B cell (primary cell): ENCODE measurements around the gene GHR. TPM values are rescaled to one million over a fixed set of nuclear protein-coding genes. Genes with fewer than 3 reads are reported as not detected.

ENCODE experiments used
- ATAC-seq: fragments of 200-7000 bp; cut with Tn5 transposase; one replicate; pipeline ENCODE4 v1.10.0; 2021; ENCODE audit warnings: low read depth, mild to moderate bottlenecking, moderate number of reproducible peaks, moderate library complexity
- CTCF ChIA-PET: fragments of 350-600 bp; sonication (Branson Sonifier 250); formaldehyde crosslinking; loops from one replicate; lab custom pipeline; 2021; ENCODE audit warnings: antibody characterized with exemption, inconsistent platforms; lab: Charles Lee
- POLR2A ChIA-PET: fragments of 350-600 bp; sonication (Branson Sonifier 250); formaldehyde crosslinking; loops from one replicate; lab custom pipeline; 2021; ENCODE audit warnings: antibody characterized with exemption; lab: Charles Lee
- DNase-seq: peaks from one replicate; pipeline ENCODE4 v3.0.0; 2013
- H2AFZ ChIP-seq: 2 replicates; pipeline ENCODE4 v1.6.1; 2012; ENCODE audit warnings: mild to moderate bottlenecking, low read depth, low read length; ENCODE audit not compliant: insufficient read depth, poor library complexity, severe bottlenecking
- H3K27ac ChIP-seq, 2 donors: 1 replicate in 1 of 2; 2 replicates in 1 of 2; pipeline ENCODE4 v1.5.1; 2012 to 2013; ENCODE audit warnings: low read length in 2 of 2, mild to moderate bottlenecking in 2 of 2, moderate library complexity in 1 of 2
- H3K27me3 ChIP-seq, 4 experiments: fragments of 200-600 bp in 1 of 4; sonication (generic) in 1 of 4; replicated peaks in 1 of 4; 1 replicate in 2 of 4; 2 replicates in 2 of 4; pipeline versions ENCODE4 v1.6.1 to v1.7.0; 2013 to 2016; ENCODE audit warnings: low read length in 3 of 4, mild to moderate bottlenecking in 2 of 4, mixed read lengths in 1 of 4, moderate library complexity in 1 of 4; ENCODE audit not compliant: insufficient read depth in 4 of 4, control insufficient read depth in 3 of 4; ENCODE audit errors: control extremely low read depth in 1 of 4
- H3K36me3 ChIP-seq, 2 experiments: replicated peaks in 1 of 2; 1 replicate in 1 of 2; 2 replicates in 1 of 2; pipeline versions ENCODE4 v1.6.1 to v1.7.1; 2013; ENCODE audit warnings: low read length in 1 of 2; ENCODE audit not compliant: insufficient read depth in 2 of 2, control insufficient read depth in 1 of 2; ENCODE audit errors: control extremely low read depth in 1 of 2, extremely low read depth in 1 of 2
- H3K4me1 ChIP-seq, 2 donors: fragments of 200-600 bp in 1 of 2; sonication (generic) in 1 of 2; 1 replicate in 1 of 2; 2 replicates in 1 of 2; pipeline versions ENCODE4 v1.5.1 to v1.6.1; 2013 to 2017; ENCODE audit warnings: low read length in 2 of 2; ENCODE audit not compliant: control insufficient read depth in 2 of 2, insufficient read depth in 2 of 2
- H3K4me2 ChIP-seq: replicated peaks from 2 replicates; pipeline ENCODE3; 2012; ENCODE audit warnings: mild to moderate bottlenecking, low read depth, low read length; ENCODE audit not compliant: poor library complexity, severe bottlenecking
- H3K4me3 ChIP-seq, 5 experiments: fragments of 200-600 bp in 1 of 5; sonication (generic) in 1 of 5; 1 replicate in 3 of 5; 2 replicates in 2 of 5; pipeline versions ENCODE4 v1.5.1 to v1.7.0; 2011 to 2016; ENCODE audit warnings: low read length in 4 of 5, mild to moderate bottlenecking in 4 of 5, low read depth in 2 of 5, control low read depth in 1 of 5, moderate library complexity in 1 of 5; ENCODE audit not compliant: insufficient read depth in 1 of 5; ENCODE audit errors: control extremely low read depth in 1 of 5, extremely low read depth in 1 of 5
- H3K79me2 ChIP-seq: fragments of 200-600 bp; sonication (generic); one replicate; pipeline ENCODE4 v1.6.0; 2016; ENCODE audit warnings: low read length; ENCODE audit not compliant: control insufficient read depth, insufficient read depth
- H3K9ac ChIP-seq: fragments of 200-600 bp; sonication (generic); 2 replicates; pipeline ENCODE4 v1.6.1; 2017; ENCODE audit warnings: mild to moderate bottlenecking, low read length, moderate library complexity
- H3K9me3 ChIP-seq, 3 donors: one replicate each; pipeline versions ENCODE4 v1.6.1 to v1.7.1; 2013; ENCODE audit warnings: low read length in 2 of 3; ENCODE audit not compliant: control insufficient read depth in 2 of 3, insufficient read depth in 1 of 3; ENCODE audit errors: control extremely low read depth in 1 of 3
- H4K20me1 ChIP-seq: 2 replicates; pipeline ENCODE4 v1.6.0; 2012; ENCODE audit warnings: mild to moderate bottlenecking, low read length; ENCODE audit not compliant: insufficient read depth, control insufficient read depth, poor library complexity, severe bottlenecking
- H3K27ac Mint-ChIP-seq: one replicate; pipeline ENCODE4 v1.8.0; 2021; ENCODE audit warnings: mixed read lengths
- H3K27me3 Mint-ChIP-seq: one replicate; pipeline ENCODE4 v1.8.0; 2021; ENCODE audit warnings: mixed read lengths
- H3K4me1 Mint-ChIP-seq: one replicate; pipeline ENCODE4 v1.8.0; 2021; ENCODE audit warnings: mixed read lengths
- H3K4me3 Mint-ChIP-seq: one replicate; pipeline ENCODE4 v1.8.0; 2021; ENCODE audit warnings: mixed read lengths
- H3K9me3 Mint-ChIP-seq: one replicate; pipeline ENCODE4 v1.8.0; 2022; ENCODE audit warnings: mixed read lengths; ENCODE audit not compliant: insufficient read depth
- EZH2 ChIP-seq: IDR thresholded peaks from 2 replicates; pipeline ENCODE4 v1.6.1; 2012; ENCODE audit warnings: borderline replicate concordance, low read depth, mild to moderate bottlenecking, moderate library complexity, low read length; ENCODE audit not compliant: insufficient read depth, poor library complexity, severe bottlenecking
- WGBS: methylation state at CpG from one replicate; pipeline ENCODE4 v1.1.5; 2013; ENCODE audit warnings: missing lambda C conversion rate; ENCODE audit not compliant: insufficient coverage; 5-methylcytosine and 5-hydroxymethylcytosine counted together
- intact Hi-C: fragments of 100-400 bp; cut with micrococcal nuclease; formaldehyde crosslinking; loops from one replicate; pipeline ENCODE4 v1.10.0; 2022
- polyA plus RNA-seq: library from polyadenylated mRNA; depleted of rRNA; stranded (reverse); fragments of >200 nt; gene quantifications from 2 replicates; pipeline ENCODE4 v1.2.3, GENCODE V29; 2012
- total RNA-seq, 2 donors: library from RNA; stranded (reverse); fragments of 120-200 nt in 1 of 2; gene quantifications; 1 replicate in 1 of 2; 2 replicates in 1 of 2; pipeline versions ENCODE4 v1.2.3 to v1.2.4, GENCODE V29; 2013 to 2022
- TF ChIP-seq, protein P1 (sequence below): fragments of 200-600 bp; IDR thresholded peaks from one replicate; pipeline ENCODE4 v1.8.0; 2022; ENCODE audit warnings: antibody characterized with exemption, mild to moderate bottlenecking

The GHR gene
- total and polyA plus RNA-seq, 2 donors (not counting 1 experiment from before 2014, with no cell fraction given), result not detected

DNA sequence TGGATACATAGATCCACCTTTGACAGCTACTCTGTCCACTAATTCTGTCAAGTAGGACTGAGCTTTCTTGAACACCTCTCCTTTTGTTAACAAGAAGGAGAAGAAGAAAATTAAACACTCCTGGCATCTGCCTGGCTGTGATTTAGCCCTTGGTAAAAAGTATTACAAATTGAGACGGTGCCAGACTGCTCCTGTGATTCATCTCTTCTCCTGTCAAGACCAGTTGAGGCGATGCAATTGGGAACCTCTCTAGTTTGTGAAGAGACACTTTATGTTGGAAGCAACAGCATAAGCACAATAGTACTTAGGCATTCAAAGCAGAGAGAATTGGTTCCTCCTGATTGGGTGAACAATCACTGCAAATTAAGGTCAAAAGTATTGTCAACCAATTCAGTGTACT, 72.7 kb downstream of the GHR start:
- no peaks in the 10 kb centered on the region for H3K4me1 Mint-ChIP-seq
- Histone ChIP-seq H3K27ac (no peak overlapping the region), H3K4me3 (no peak overlapping the region), H3K4me1 (no peaks in the 10 kb centered on the region), H2AFZ (no peak overlapping the region), H3K9ac (no peak overlapping the region), H4K20me1 (no peaks in the 10 kb centered on the region), H3K79me2 (no peaks in the 10 kb centered on the region), H3K36me3 (no peaks in the 10 kb centered on the region), H3K4me2 (no peak overlapping the region), H3K9me3 (no peaks in the 10 kb centered on the region), H3K27me3 (no peaks in the 10 kb centered on the region)
- CTCF ChIA-PET, result no interaction called here
- no peak overlapping the region for H3K4me3 Mint-ChIP-seq
- intact Hi-C loops, result no loop called here
- WGBS, result 80% methylated on average over 1 of the region's 2 CpGs
- DNase-seq (no peak), ATAC-seq (no peak)
- POLR2A ChIA-PET, result no interaction called here
- TF ChIP-seq, protein P1, sequence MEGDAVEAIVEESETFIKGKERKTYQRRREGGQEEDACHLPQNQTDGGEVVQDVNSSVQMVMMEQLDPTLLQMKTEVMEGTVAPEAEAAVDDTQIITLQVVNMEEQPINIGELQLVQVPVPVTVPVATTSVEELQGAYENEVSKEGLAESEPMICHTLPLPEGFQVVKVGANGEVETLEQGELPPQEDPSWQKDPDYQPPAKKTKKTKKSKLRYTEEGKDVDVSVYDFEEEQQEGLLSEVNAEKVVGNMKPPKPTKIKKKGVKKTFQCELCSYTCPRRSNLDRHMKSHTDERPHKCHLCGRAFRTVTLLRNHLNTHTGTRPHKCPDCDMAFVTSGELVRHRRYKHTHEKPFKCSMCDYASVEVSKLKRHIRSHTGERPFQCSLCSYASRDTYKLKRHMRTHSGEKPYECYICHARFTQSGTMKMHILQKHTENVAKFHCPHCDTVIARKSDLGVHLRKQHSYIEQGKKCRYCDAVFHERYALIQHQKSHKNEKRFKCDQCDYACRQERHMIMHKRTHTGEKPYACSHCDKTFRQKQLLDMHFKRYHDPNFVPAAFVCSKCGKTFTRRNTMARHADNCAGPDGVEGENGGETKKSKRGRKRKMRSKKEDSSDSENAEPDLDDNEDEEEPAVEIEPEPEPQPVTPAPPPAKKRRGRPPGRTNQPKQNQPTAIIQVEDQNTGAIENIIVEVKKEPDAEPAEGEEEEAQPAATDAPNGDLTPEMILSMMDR, result no peak
- H3K27me3 Mint-ChIP-seq, result no peaks in the 10 kb centered on the region
- no peaks in the 10 kb centered on the region for H3K9me3 Mint-ChIP-seq
- H3K27ac Mint-ChIP-seq, result no peak overlapping the region

DNA sequence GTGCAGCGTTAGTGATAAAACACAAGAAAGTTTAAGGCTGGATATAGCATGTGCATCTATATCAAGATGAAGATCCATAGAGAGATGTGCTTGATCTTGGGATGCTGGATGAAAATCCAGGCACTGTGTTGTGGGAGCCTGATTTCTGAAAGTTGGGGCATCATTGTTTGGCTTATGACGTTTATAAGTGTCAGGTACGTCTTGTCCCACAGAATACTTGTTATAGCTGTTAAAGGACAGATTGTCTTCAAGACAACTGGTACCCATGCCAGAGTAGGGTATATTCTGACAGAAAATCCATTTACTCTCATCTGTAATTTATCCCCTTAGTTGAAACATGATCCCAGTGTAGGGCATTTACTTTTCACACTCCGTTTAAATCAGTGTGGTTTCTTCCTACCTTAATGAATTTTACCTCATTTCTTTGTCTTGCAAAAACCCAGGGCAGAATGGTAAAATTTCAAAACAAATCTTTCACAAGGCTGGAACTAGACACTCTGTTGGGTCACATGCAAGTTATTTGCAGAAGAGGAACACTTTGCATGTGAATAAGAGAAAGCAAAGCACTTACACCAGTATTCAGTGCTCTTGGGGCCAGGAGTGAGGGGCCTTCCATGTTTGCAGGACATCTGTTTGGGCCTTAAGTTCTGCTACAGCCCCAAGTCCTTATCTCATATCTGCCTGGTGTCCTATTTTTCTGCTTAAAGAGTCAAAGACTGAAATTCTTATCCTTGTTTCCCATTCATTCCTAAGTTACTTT, 73.3 kb downstream of the GHR start:
- H3K4me1 Mint-ChIP-seq, result no peaks in the 10 kb centered on the region
- Histone ChIP-seq H4K20me1 (no peaks in the 10 kb centered on the region), H2AFZ (no peak overlapping the region), H3K9me3 (no peaks in the 10 kb centered on the region), H3K4me1 (no peaks in the 10 kb centered on the region), H3K36me3 (no peaks in the 10 kb centered on the region), H3K4me2 (no peak overlapping the region), H3K9ac (no peak overlapping the region), H3K27ac (no peak overlapping the region), H3K4me3 (no peak overlapping the region), H3K27me3 (no peaks in the 10 kb centered on the region), H3K79me2 (no peaks in the 10 kb centered on the region)
- no peak overlapping the region for H3K27ac Mint-ChIP-seq
- H3K9me3 Mint-ChIP-seq, result no peaks in the 10 kb centered on the region
- H3K4me3 Mint-ChIP-seq, result no peak overlapping the region
- ChIA-PET CTCF (no interaction called here), POLR2A (no interaction called here)
- WGBS, result 72% methylated on average over 3 of the region's 4 CpGs
- TF ChIP-seq, protein P1, result no peak
- TF ChIP-seq EZH2, result no peak
- H3K27me3 Mint-ChIP-seq, result no peaks in the 10 kb centered on the region
- intact Hi-C loops, result no loop called here
- ATAC-seq (no peak), DNase-seq (no peak)
